ENCODE data around the gene MMP8.

GRCh38 chr11:102676084-102676483, 48.7 kb downstream of the MMP8 start:
- TF ChIP-seq CTCF (conservative IDR thresholded peaks at IDR 0.05; ENCODE audit: low read length), result no peak
- no peak for TF ChIP-seq EZH2phosphoT487 (IDR thresholded peaks at IDR 0.05; ENCODE audit: borderline replicate concordance, low read depth, low read length)

Measured in OCI-LY7 (cell line).